IMR-90 (cell line): ENCODE measurements around the gene KHK. TPM values are rescaled to one million over a fixed set of nuclear protein-coding genes. Genes with fewer than 3 reads are reported as not detected.

ENCODE experiments used
- ATAC-seq: fragments of 200-7000 bp; cut with Tn5 transposase; 2 replicates; pipeline ENCODE4 v1.9.1; 2020; ENCODE audit warnings: low read depth, mild to moderate bottlenecking, moderate library complexity
- BruUV-seq: library from RNA; stranded (reverse); fragments of 400-500 nt; replicated peaks from 2 replicates; lab custom pipeline; 2021; lab: Mats Ljungman, UMichigan
- CTCF ChIA-PET: fragments of 300-600 bp; formaldehyde crosslinking; extraction: SDS; loops from one replicate; lab custom pipeline; 2021; ENCODE audit warnings: antibody characterized with exemption; lab: Yijun Ruan, JAX
- POLR2A ChIA-PET: fragments of 300-600 bp; sonication (Branson Sonifier 250); formaldehyde crosslinking; loops from one replicate; lab custom pipeline; 2022; ENCODE audit warnings: antibody characterized with exemption; ENCODE audit not compliant: unreplicated experiment; lab: Charles Lee
- DNase-seq: peaks from one replicate; pipeline ENCODE4 v3.0.0; 2013
- H2AFZ ChIP-seq: replicated peaks from 2 replicates; pipeline ENCODE3; 2013; ENCODE audit warnings: low read length, mild to moderate bottlenecking; ENCODE audit not compliant: poor library complexity
- H2AK5ac ChIP-seq: 2 replicates; pipeline ENCODE4 v1.6.1; 2013; ENCODE audit warnings: low read depth, low read length, inconsistent platforms
- H2AK9ac ChIP-seq: replicated peaks from 2 replicates; pipeline ENCODE3; 2013; ENCODE audit warnings: mild to moderate bottlenecking, low read depth, low read length, moderate library complexity; ENCODE audit not compliant: poor library complexity
- H2BK120ac ChIP-seq: 2 replicates; pipeline ENCODE4 v1.6.1; 2013; ENCODE audit warnings: low read depth, low read length, inconsistent platforms
- H2BK15ac ChIP-seq: 3 replicates; pipeline ENCODE4 v1.6.1; 2013; ENCODE audit warnings: low read depth, low read length, inconsistent platforms
- H2BK20ac ChIP-seq: 2 replicates; pipeline ENCODE4 v1.6.1; 2013; ENCODE audit warnings: low read depth, mild to moderate bottlenecking, inconsistent platforms, low read length, moderate library complexity
- H2BK5ac ChIP-seq: 2 replicates; pipeline ENCODE4 v1.6.1; 2013; ENCODE audit warnings: mild to moderate bottlenecking, low read depth, low read length, inconsistent platforms; ENCODE audit not compliant: poor library complexity, severe bottlenecking
- H3K14ac ChIP-seq: replicated peaks from 2 replicates; pipeline ENCODE4 v1.6.1; 2013; ENCODE audit warnings: low read depth, low read length, inconsistent platforms
- H3K18ac ChIP-seq: 2 replicates; pipeline ENCODE4 v1.6.1; 2013; ENCODE audit warnings: low read depth, low read length, control low read depth
- H3K23ac ChIP-seq: 2 replicates; pipeline ENCODE4 v1.6.1; 2013; ENCODE audit warnings: low read depth, low read length, inconsistent platforms
- H3K27ac ChIP-seq: 2 replicates; pipeline ENCODE4 v1.5.1; 2013; ENCODE audit warnings: mild to moderate bottlenecking, control low read depth, low read length; ENCODE audit not compliant: insufficient read depth
- H3K27me3 ChIP-seq: 2 replicates; pipeline ENCODE4 v1.6.1; 2013; ENCODE audit warnings: low read length; ENCODE audit not compliant: control insufficient read depth, insufficient read depth
- H3K36me3 ChIP-seq: 2 replicates; pipeline ENCODE4 v1.6.1; 2013; ENCODE audit warnings: low read length, mixed read lengths; ENCODE audit not compliant: control insufficient read depth, insufficient read depth
- H3K4ac ChIP-seq: 2 replicates; pipeline ENCODE4 v1.6.1; 2013; ENCODE audit warnings: low read depth, low read length, inconsistent platforms
- H3K4me1 ChIP-seq: 2 replicates; pipeline ENCODE4 v1.6.1; 2013; ENCODE audit warnings: low read length, mixed read lengths; ENCODE audit not compliant: control insufficient read depth, insufficient read depth
- H3K4me2 ChIP-seq: 2 replicates; pipeline ENCODE4 v1.6.1; 2013; ENCODE audit warnings: low read depth, mild to moderate bottlenecking, control low read depth, low read length, moderate library complexity
- H3K4me3 ChIP-seq: 2 replicates; pipeline ENCODE4 v1.5.1; 2013; ENCODE audit warnings: low read depth, mild to moderate bottlenecking, control low read depth, low read length, moderate library complexity; ENCODE audit not compliant: insufficient read depth
- H3K56ac ChIP-seq: 2 replicates; pipeline ENCODE4 v1.6.1; 2013; ENCODE audit warnings: low read length, inconsistent platforms; ENCODE audit not compliant: insufficient read depth; ENCODE audit errors: extremely low read depth
- H3K79me1 ChIP-seq, 2 experiments: 2 replicates each; pipeline ENCODE4 v1.6.1; 2013; ENCODE audit warnings: low read length in 2 of 2, inconsistent platforms in 1 of 2, low read depth in 1 of 2
- H3K9ac ChIP-seq: 2 replicates; pipeline ENCODE4 v1.6.1; 2013; ENCODE audit warnings: low read depth, low read length, control low read depth
- H3K9me1 ChIP-seq: 2 replicates; pipeline ENCODE4 v1.6.1; 2013; ENCODE audit warnings: low read length, inconsistent platforms; ENCODE audit not compliant: insufficient read depth
- H3K9me3 ChIP-seq: 2 replicates; pipeline ENCODE4 v1.6.1; 2013; ENCODE audit warnings: low read length; ENCODE audit not compliant: control insufficient read depth, insufficient read depth
- H4K20me1 ChIP-seq: 2 replicates; pipeline ENCODE4 v1.6.1; 2013; ENCODE audit warnings: low read length, inconsistent platforms; ENCODE audit not compliant: insufficient read depth
- H4K5ac ChIP-seq: 2 replicates; pipeline ENCODE4 v1.6.1; 2013; ENCODE audit warnings: mild to moderate bottlenecking, low read depth, low read length, control low read depth
- H4K8ac ChIP-seq, 2 experiments: 2 replicates each; pipeline ENCODE4 v1.6.1; 2013; ENCODE audit warnings: low read depth in 2 of 2, low read length in 2 of 2, control low read depth in 1 of 2, inconsistent platforms in 1 of 2
- H4K91ac ChIP-seq: 2 replicates; pipeline ENCODE4 v1.6.1; 2013; ENCODE audit warnings: low read depth, low read length, inconsistent platforms; ENCODE audit not compliant: insufficient read depth
- BHLHE40 ChIP-seq: fragments of 150-350 bp; IDR thresholded peaks from 2 replicates; pipeline ENCODE4 v1.6.1; 2016; ENCODE audit warnings: mild to moderate bottlenecking, low read depth, low read length
- CEBPB ChIP-seq: IDR thresholded peaks from 2 replicates; pipeline ENCODE4 v1.6.1; 2012; ENCODE audit warnings: low read depth, low read length, improper control_type of control experiment
- CHD1 ChIP-seq: IDR thresholded peaks from 2 replicates; pipeline ENCODE4 v1.6.1; 2012; ENCODE audit warnings: low read depth, low read length, improper control_type of control experiment
- CTCF ChIP-seq: conservative IDR thresholded peaks from 2 replicates; pipeline ENCODE4 v1.5.1; 2012; ENCODE audit warnings: mild to moderate bottlenecking, low read depth, low read length, improper control_type of control experiment
- FOS ChIP-seq: fragments of 150-350 bp; IDR thresholded peaks from 2 replicates; pipeline ENCODE4 v1.6.1; 2016; ENCODE audit warnings: low read depth, low read length
- MAFK ChIP-seq: IDR thresholded peaks from 2 replicates; pipeline ENCODE4 v1.6.1; 2012; ENCODE audit warnings: low read depth, low read length, improper control_type of control experiment
- MAZ ChIP-seq: IDR thresholded peaks from 2 replicates; pipeline ENCODE4 v1.6.1; 2012; ENCODE audit warnings: low read depth, mild to moderate bottlenecking, low read length, improper control_type of control experiment, moderate library complexity, borderline replicate concordance
- MXI1 ChIP-seq: IDR thresholded peaks from 2 replicates; pipeline ENCODE4 v1.6.1; 2012; ENCODE audit warnings: low read depth, mild to moderate bottlenecking, low read length, moderate library complexity, borderline replicate concordance
- NFE2L2 ChIP-seq: fragments of 150-350 bp; IDR thresholded peaks from 2 replicates; pipeline ENCODE4 v1.6.1; 2016; ENCODE audit warnings: low read depth, mild to moderate bottlenecking, low read length
- POLR2A ChIP-seq: IDR thresholded peaks from 2 replicates; pipeline ENCODE4 v1.6.1; 2012; ENCODE audit warnings: mild to moderate bottlenecking, low read depth, low read length
- RAD21 ChIP-seq: IDR thresholded peaks from 2 replicates; pipeline ENCODE4 v1.6.1; 2012; ENCODE audit warnings: low read length, improper control_type of control experiment
- RCOR1 ChIP-seq: IDR thresholded peaks from 2 replicates; pipeline ENCODE4 v1.6.1; 2012; ENCODE audit warnings: mild to moderate bottlenecking, low read length, improper control_type of control experiment; ENCODE audit not compliant: insufficient replicate concordance
- RFX5 ChIP-seq: IDR thresholded peaks from 2 replicates; pipeline ENCODE4 v1.8.0; 2012; ENCODE audit warnings: low read depth, mild to moderate bottlenecking, low read length, moderate library complexity
- SMC3 ChIP-seq: fragments of 150-350 bp; IDR thresholded peaks from 2 replicates; pipeline ENCODE4 v1.6.1; 2016; ENCODE audit warnings: low read depth, mild to moderate bottlenecking, antibody characterized with exemption, low read length, moderate library complexity
- WGBS, 2 experiments: methylation state at CpG; one replicate each; pipeline versions ENCODE4 v1.1.5 to v1.1.7; 2013; ENCODE audit warnings: missing lambda C conversion rate in 2 of 2; ENCODE audit not compliant: insufficient read length in 1 of 2; ENCODE audit errors: extremely low coverage in 2 of 2; 5-methylcytosine and 5-hydroxymethylcytosine counted together
- dilution Hi-C: fragments of 300-500 bp; cut with HindIII; formaldehyde crosslinking; loops from one replicate; pipeline ENCODE4 v1.14.3; 2018; ENCODE audit warnings: low sequenced_read_pairs; ENCODE audit not compliant: unreplicated experiment
- in situ Hi-C: fragments of 300-500 bp; cut with MboI; formaldehyde crosslinking; loops from 3 replicates; pipeline ENCODE4 v1.14.3; 2019; ENCODE audit warnings: low sequenced_read_pairs, inconsistent platforms, mixed read lengths
- intact Hi-C: fragments of 100-400 bp; cut with micrococcal nuclease; formaldehyde crosslinking; loops from 2 replicates; pipeline ENCODE4 v1.10.0; 2022
- polyA plus RNA-seq, 3 experiments: library from polyadenylated mRNA; depleted of rRNA; stranded (reverse); fragments of >200 nt; gene quantifications; 2 replicates each; pipeline ENCODE4 v1.2.3, GENCODE V29; 2012; ENCODE audit warnings: low replicate concordance in 1 of 3
- total RNA-seq: library from RNA; depleted of rRNA; stranded (reverse); fragments of >200 nt; gene quantifications from 2 replicates; pipeline ENCODE4 v1.2.3, GENCODE V29; 2012
- TF ChIP-seq, protein P1 (sequence below): fragments of 150-350 bp; IDR thresholded peaks from 2 replicates; pipeline ENCODE4 v1.6.1; 2017; ENCODE audit warnings: mild to moderate bottlenecking, antibody characterized with exemption, low read length, low read depth
- TF ChIP-seq, protein P2 (sequence below): fragments of 150-350 bp; IDR thresholded peaks from 2 replicates; pipeline ENCODE4 v1.6.1; 2016; ENCODE audit warnings: low read depth, mild to moderate bottlenecking, low read length, moderate library complexity, borderline replicate concordance

The KHK gene
- total and polyA plus RNA-seq, 2 of the 4 experiments (the other 2 are of a cell fraction): 0.72 to 0.82 TPM

DNA sequence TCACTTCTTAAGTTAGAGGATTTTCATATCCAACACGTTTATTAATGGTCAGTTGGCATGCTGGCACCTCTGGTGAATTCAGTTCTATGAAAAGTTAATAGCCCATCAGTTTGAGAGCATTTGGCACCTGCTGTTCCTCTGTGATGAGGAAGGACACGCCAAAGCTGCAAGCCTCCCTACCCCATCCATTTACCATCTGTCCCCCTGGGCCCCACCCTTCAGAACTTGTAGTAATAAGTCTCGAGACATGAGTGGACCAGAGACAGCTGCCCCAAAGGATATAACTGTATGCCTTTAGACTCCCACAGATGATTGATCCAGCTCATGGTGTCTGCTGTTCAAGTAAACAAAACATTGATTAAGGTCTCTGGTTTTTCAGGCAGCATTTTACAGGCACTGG is 21.4 kb upstream of the KHK start:
- Histone ChIP-seq H2AK9ac (no peak overlapping the region), H3K27me3 (no peaks in the 10 kb centered on the region), H2AFZ (no peak overlapping the region), H4K5ac (no peak overlapping the region), H3K4ac (no peak overlapping the region), H3K79me1 (peaks cover 54 to 74% of the 10 kb centered on the region in 2 experiments), H2BK20ac (no peak overlapping the region), H3K23ac (no peak overlapping the region), H3K18ac (no peak overlapping the region), H3K4me2 (no peak overlapping the region), H3K27ac (no peak overlapping the region), H3K4me3 (no peak overlapping the region), H2BK5ac (no peak overlapping the region), H3K9me1 (peaks cover 31% of the 10 kb centered on the region; the same call in 1 of the 2 replicates), H4K8ac (no peak overlapping the region), H3K14ac (no peak overlapping the region), H3K56ac (no peak overlapping the region), H3K9ac (no peak overlapping the region), H2AK5ac (no peak overlapping the region), H4K20me1 (peaks cover 20% of the 10 kb centered on the region), H3K9me3 (no peaks in the 10 kb centered on the region), H4K91ac (no peak overlapping the region), H2BK15ac (no peak overlapping the region), H3K36me3 (peaks cover 36% of the 10 kb centered on the region), H2BK120ac (no peak overlapping the region), H3K4me1 (peaks cover 13% of the 10 kb centered on the region; the same call in 1 of the 2 replicates)
- CTCF ChIA-PET: no interaction called here
- no peak for DNase-seq
- BruUV-seq: no TSS peak
- intact Hi-C loops: no loop called here
- in situ Hi-C loops: no loop called here
- dilution Hi-C loops: no loop called here
- TF ChIP-seq CTCF (no peak), RAD21 (no peak), CEBPB (no peak), SMC3 (no peak), MAFK (no peak), RCOR1 (no peak), RFX5 (no peak), BHLHE40 (no peak), CHD1 (no peak), MAZ (no peak), MXI1 (no peak), POLR2A (no peak), FOS (no peak), NFE2L2 (no peak)
- TF ChIP-seq, protein P1, sequence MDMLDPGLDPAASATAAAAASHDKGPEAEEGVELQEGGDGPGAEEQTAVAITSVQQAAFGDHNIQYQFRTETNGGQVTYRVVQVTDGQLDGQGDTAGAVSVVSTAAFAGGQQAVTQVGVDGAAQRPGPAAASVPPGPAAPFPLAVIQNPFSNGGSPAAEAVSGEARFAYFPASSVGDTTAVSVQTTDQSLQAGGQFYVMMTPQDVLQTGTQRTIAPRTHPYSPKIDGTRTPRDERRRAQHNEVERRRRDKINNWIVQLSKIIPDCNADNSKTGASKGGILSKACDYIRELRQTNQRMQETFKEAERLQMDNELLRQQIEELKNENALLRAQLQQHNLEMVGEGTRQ: no peak
- TF ChIP-seq, protein P2, sequence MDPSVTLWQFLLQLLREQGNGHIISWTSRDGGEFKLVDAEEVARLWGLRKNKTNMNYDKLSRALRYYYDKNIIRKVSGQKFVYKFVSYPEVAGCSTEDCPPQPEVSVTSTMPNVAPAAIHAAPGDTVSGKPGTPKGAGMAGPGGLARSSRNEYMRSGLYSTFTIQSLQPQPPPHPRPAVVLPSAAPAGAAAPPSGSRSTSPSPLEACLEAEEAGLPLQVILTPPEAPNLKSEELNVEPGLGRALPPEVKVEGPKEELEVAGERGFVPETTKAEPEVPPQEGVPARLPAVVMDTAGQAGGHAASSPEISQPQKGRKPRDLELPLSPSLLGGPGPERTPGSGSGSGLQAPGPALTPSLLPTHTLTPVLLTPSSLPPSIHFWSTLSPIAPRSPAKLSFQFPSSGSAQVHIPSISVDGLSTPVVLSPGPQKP: no peak
- ATAC-seq: no peak
- POLR2A ChIA-PET: interaction anchor here (0.5 to 1.0 kb wide), 2 partner anchors 15 to 207 kb away, joined by 3 read pairs; no protein-coding TSS in a partner anchor
- WGBS, 2 experiments: no CpG with 5 or more reads among the region's 3 CpGs
